HCT116 (cell line): ENCODE measurements around the gene C12orf54.
"Not testable (repeated sequence)": the region's sequence is repeated elsewhere in the genome, so short reads cannot be mapped to it uniquely, and the experiment has no call there.

Experiments
- CEBPB ChIP-seq: IDR thresholded peaks from 2 replicates; pipeline ENCODE4 v1.6.1; 2012; ENCODE audit warnings: low read depth
- CTCF ChIP-seq, 3 experiments: fragments of 200-600 bp in 1 of 3; sonication (generic) in 1 of 3; IDR thresholded peaks in 2 of 3; conservative IDR thresholded peaks in 1 of 3; 2 replicates each; pipeline ENCODE4 v1.5.1; 2012 to 2017; ENCODE audit warnings: low read depth in 2 of 3, low read length in 2 of 3, antibody characterized with exemption in 1 of 3, borderline replicate concordance in 1 of 3, control low read depth in 1 of 3, mild to moderate bottlenecking in 1 of 3, mixed read lengths in 1 of 3, mixed run types in 1 of 3, moderate library complexity in 1 of 3; ENCODE audit not compliant: insufficient read depth in 1 of 3
- EZH2 ChIP-seq: fragments of 200-600 bp; sonication (generic); IDR thresholded peaks from 2 replicates; pipeline ENCODE4 v1.6.1; 2017; ENCODE audit warnings: antibody characterized with exemption, mixed run types
- EZH2phosphoT487 ChIP-seq: fragments of 200-600 bp; IDR thresholded peaks from 2 replicates; pipeline ENCODE4 v1.6.1; 2018; ENCODE audit warnings: antibody characterized with exemption, borderline replicate concordance
- FOSL1 ChIP-seq: IDR thresholded peaks from 2 replicates; pipeline ENCODE4 v1.6.1; 2012; ENCODE audit warnings: low read depth
- MAX ChIP-seq: IDR thresholded peaks from 2 replicates; pipeline ENCODE4 v1.6.1; 2012
- POLR2A ChIP-seq: IDR thresholded peaks from 2 replicates; pipeline ENCODE4 v1.7.0; 2011; ENCODE audit warnings: borderline replicate concordance; ENCODE audit not compliant: insufficient read depth, insufficient read length; ENCODE audit errors: extremely low read depth
- POLR2AphosphoS5 ChIP-seq: IDR thresholded peaks from 2 replicates; pipeline ENCODE4 v1.6.1; 2011; ENCODE audit warnings: mild to moderate bottlenecking, low read depth, low read length, moderate library complexity
- RAD21 ChIP-seq: IDR thresholded peaks from 2 replicates; pipeline ENCODE4 v1.6.1; 2012; ENCODE audit warnings: low read depth, mild to moderate bottlenecking

- not testable (repeated sequence) for TF ChIP-seq POLR2A; RAD21; MAX; CTCF (IDR thresholded peaks at IDR 0.05 in 2 of 3, conservative IDR thresholded peaks at IDR 0.05 in 1 of 3; ENCODE audit: borderline replicate concordance in 1 of 3, insufficient read depth in 1 of 3, low read depth in 2 of 3, low read length in 2 of 3); EZH2phosphoT487; EZH2; POLR2AphosphoS5; CEBPB; FOSL1
These were observed 38.1 kb downstream of the C12orf54 start for GRCh38 chr12:48520381-48520780.
